HAP-1 (cell line): Measurements from ENCODE around the gene RUFY2.

ENCODE experiments used
- DNase-seq, 2 experiments: peaks; one replicate each; pipeline ENCODE4 v3.0.0-alpha.2; 2016 to 2020; ENCODE audit warnings: low spot score in 2 of 2
- H3K27me3 ChIP-seq: fragments of 250-450 bp; sonication (Bioruptor Pico); 2 replicates; pipeline ENCODE4 v1.5.1; 2020; ENCODE audit warnings: low read depth, mild to moderate bottlenecking, moderate library complexity
- H3K36me3 ChIP-seq: fragments of 250-450 bp; sonication (Bioruptor Pico); replicated peaks from 2 replicates; pipeline ENCODE4 v1.5.1; 2020; ENCODE audit warnings: mild to moderate bottlenecking
- H3K4me1 ChIP-seq: fragments of 250-450 bp; sonication (Bioruptor Pico); 2 replicates; pipeline ENCODE4 v1.5.1; 2020; ENCODE audit warnings: mild to moderate bottlenecking
- H3K4me3 ChIP-seq: fragments of 250-450 bp; sonication (Bioruptor Pico); 2 replicates; pipeline ENCODE4 v1.5.1; 2020; ENCODE audit warnings: mild to moderate bottlenecking, moderate library complexity
- H3K9me3 ChIP-seq: fragments of 250-450 bp; sonication (Bioruptor Pico); 2 replicates; pipeline ENCODE4 v1.5.1; 2020; ENCODE audit warnings: mild to moderate bottlenecking, moderate library complexity
- in situ Hi-C: fragments of 300-500 bp; cut with MboI; formaldehyde crosslinking; loops from 3 replicates; pipeline ENCODE4 v1.14.3; 2020; ENCODE audit warnings: low sequenced_read_pairs, inconsistent platforms, mixed read lengths

RUFY2 gene

GRCh38 chr10:68345621-68346020 is 61.5 kb downstream of the RUFY2 start:
- in situ Hi-C loops: no loop called here
- DNase-seq: no peak
- Histone ChIP-seq H3K9me3 (no peaks in the 10 kb centered on the region), H3K4me1 (0 out of 2 replicates have a peak, but pooled peaks cover 2% of the 10 kb centered on the region), H3K4me3 (no peak overlapping the region), H3K27me3 (no peaks in the 10 kb centered on the region), H3K36me3 (peaks cover 57% of the 10 kb centered on the region)

GRCh38 chr10:68342909-68343516 is 64.1 kb downstream of the RUFY2 start:
- Histone ChIP-seq H3K4me1 (0 out of 2 replicates have a peak, but pooled peaks cover 2% of the 10 kb centered on the region), H3K27me3 (no peaks in the 10 kb centered on the region), H3K9me3 (no peaks in the 10 kb centered on the region), H3K4me3 (no peak overlapping the region), H3K36me3 (peaks cover 74% of the 10 kb centered on the region)
- no peak for DNase-seq
- in situ Hi-C loops: no loop called here

DNA sequence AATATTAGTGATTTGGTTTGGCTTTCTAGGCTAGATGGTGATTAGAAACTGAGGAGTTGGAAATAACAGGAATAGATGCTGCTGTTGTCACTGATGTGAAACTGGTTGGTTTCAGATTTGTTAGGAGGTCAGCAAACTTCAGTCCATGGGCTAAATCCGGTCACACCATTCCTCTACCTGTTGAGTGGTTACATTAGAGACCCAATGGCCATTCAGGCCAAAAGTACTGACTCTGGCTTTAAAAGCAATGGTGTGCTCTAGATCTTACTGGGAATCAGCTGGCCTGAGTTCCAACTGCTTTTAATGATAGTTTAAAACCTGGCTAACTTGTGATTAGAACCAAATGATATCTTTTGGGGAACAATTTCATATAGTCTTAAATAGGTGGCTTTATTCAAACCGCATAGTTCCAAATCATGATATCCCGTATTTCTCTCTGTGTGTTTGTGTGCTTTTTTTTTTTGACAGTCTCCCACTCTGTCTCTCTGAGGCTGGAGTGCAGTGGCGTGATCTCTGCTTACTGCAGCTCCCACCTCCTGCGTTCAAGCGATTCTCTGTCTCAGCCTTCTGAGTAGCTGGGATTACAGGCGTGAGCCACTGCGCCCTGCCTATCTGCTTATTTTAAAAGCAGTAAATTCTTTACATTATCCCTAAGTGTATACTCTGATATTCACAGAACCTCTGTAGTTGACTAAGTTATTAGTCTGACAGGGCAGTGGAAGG is 66.6 kb downstream of the RUFY2 start:
- in situ Hi-C loops: no loop called here
- no peak for DNase-seq
- peaks cover 89% of the 10 kb centered on the region for H3K36me3 ChIP-seq
- H3K4me1 ChIP-seq: peaks cover 11% of the 10 kb centered on the region
- no peak overlapping the region for H3K4me3 ChIP-seq
- no peaks in the 10 kb centered on the region for H3K27me3 ChIP-seq
- no peaks in the 10 kb centered on the region for H3K9me3 ChIP-seq

GRCh38 chr10:68336754-68337351 is 70.2 kb downstream of the RUFY2 start:
- Histone ChIP-seq H3K4me3 (no peak overlapping the region), H3K4me1 (peaks cover 12% of the 10 kb centered on the region), H3K27me3 (no peaks in the 10 kb centered on the region), H3K9me3 (no peaks in the 10 kb centered on the region), H3K36me3 (peaks cover 71% of the 10 kb centered on the region)
- DNase-seq: no peak
- in situ Hi-C loops: no loop called here

GRCh38 chr10:68334672-68335467 is 72.2 kb downstream of the RUFY2 start:
- peaks cover 51% of the 10 kb centered on the region for H3K36me3 ChIP-seq
- peaks cover 22% of the 10 kb centered on the region for H3K4me1 ChIP-seq
- no peaks in the 10 kb centered on the region for H3K9me3 ChIP-seq
- no peaks in the 10 kb centered on the region for H3K27me3 ChIP-seq
- peak in 1 of 2 experiments; percentile 28 for DNase-seq
- peak overlapping the region; percentile 98 for H3K4me3 ChIP-seq
- in situ Hi-C loops: no loop called here

DNA sequence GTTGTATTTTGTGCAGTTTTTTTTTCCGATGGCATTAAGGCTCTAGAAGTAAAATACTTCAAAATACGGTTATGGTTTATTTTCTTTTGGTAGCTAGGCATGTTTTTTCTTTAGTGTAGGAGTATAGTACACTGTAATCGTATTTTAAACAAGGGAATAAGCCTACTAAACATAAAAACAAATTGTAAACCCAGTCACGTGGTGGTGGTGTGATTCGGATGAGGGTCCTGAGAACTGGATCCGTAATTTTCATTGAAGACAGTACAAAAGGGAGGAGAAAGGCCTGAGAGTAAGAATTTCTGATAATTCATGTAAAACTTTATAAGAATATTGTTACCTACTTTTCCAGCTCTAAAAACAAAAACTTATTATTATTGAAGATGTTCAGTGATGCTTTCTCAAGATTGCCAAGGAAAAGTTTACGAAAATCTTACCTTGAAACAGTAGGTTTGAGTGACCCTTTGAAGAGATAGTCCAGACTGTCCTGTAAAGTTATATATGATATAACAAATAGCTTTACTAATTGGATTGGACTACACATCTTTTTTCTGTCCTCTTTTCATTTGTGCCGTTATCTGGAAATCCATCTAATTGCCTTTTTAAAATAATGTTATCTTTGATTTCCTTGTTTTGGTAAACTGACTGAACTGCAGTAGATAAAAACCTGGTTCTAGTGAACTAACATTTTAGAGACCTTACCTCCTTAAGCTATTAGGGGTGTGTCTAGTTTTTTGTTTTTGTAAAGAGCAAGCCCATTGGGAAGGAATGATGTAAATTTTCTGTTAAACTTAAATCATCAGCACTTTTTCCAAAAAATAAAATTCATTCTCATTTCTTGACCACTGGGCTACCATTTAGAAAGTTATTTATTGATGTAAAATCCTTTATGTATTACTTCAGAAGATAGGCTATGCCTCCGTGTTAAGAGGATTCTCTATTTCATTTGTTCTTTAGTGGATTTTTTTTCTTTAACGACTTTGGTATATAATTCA is 73.3 kb downstream of the RUFY2 start:
- no peaks in the 10 kb centered on the region for H3K9me3 ChIP-seq
- H3K36me3 ChIP-seq: peaks cover 40% of the 10 kb centered on the region
- H3K27me3 ChIP-seq: no peaks in the 10 kb centered on the region
- in situ Hi-C loops: no loop called here
- H3K4me1 ChIP-seq: peaks cover 31% of the 10 kb centered on the region
- no peak for DNase-seq
- peak overlapping the region; percentile 98 for H3K4me3 ChIP-seq

GRCh38 chr10:68333058-68333395 is 74.0 kb downstream of the RUFY2 start:
- H3K36me3 ChIP-seq: peaks cover 33% of the 10 kb centered on the region
- in situ Hi-C loops: no loop called here
- DNase-seq: no peak

GRCh38 chr10:68332259-68333057 is 74.6 kb downstream of the RUFY2 start, which contains the start of gene PBLD:
PBLD (minus strand) TSS chr10:68332928; CDS start chr10:68306844, 26,084 bp downstream.
- H3K4me3 ChIP-seq: peak within 1 kb of the TSS; percentile 98
- DNase-seq: peak; percentile 92 to 93
- peaks cover 30% of the 10 kb centered on the region for H3K36me3 ChIP-seq
- H3K4me1 ChIP-seq: peaks cover 41% of the 10 kb centered on the region
- no peaks in the 10 kb centered on the region for H3K27me3 ChIP-seq
- in situ Hi-C loops: no loop called here
- H3K9me3 ChIP-seq: no peaks in the 10 kb centered on the region

More at GRCh38 chr10:68333058-68333395, 74.0 kb downstream of the RUFY2 start:
- peaks cover 37% of the 10 kb centered on the region for H3K4me1 ChIP-seq
- no peaks in the 10 kb centered on the region for H3K9me3 ChIP-seq
- peak overlapping the region; percentile 98 for H3K4me3 ChIP-seq
- no peaks in the 10 kb centered on the region for H3K27me3 ChIP-seq

DNA sequence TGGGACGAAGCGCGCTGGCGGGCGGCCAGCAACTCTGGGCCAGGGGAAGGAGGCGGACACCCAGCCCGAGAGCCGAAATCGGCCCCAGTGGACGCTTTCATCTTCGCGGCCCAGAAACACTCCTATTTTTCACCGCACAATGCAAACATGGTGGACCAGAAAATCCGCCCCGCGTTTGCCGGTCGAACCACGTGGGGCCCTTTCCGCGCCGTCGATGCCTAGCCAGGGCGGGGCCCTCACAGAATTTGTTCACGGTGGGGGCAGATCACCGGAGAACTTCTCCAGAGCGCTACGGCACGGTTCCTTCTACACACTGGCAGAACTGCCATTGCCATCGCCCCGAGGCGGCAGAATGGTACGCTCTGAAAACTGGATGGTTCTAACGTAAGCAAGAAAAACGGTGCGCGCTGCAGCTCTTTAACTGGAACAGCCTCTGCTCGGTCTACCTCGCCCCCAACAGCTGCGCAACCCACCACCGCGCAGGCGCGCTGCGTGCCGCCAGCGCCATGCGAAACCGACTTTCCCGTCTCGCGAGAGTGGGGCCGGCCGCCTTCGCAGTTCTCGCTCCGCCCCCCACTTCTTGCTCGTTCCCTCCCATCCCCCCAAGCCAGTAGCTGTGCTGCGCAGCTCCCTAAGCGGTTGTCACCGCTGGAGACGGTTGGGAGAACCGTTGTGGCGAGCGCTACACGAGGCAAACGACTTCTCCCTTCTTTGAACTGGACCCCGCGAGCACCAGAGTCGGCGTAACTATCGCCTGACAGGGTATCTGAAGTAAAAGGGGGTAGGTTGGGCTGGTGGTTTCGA is 75.4 kb downstream of the RUFY2 start, which contains the start of gene HNRNPH3:
Gene HNRNPH3 (plus strand): TSS at position 610 of the 804 bp plus-strand sequence. CDS start 5,158 bp downstream, outside the sequence.
- peaks cover 41% of the 10 kb centered on the region for H3K4me1 ChIP-seq
- in situ Hi-C loops: no loop called here
- DNase-seq: peak; percentile 97 to 99
- no peaks in the 10 kb centered on the region for H3K27me3 ChIP-seq
- H3K9me3 ChIP-seq: no peaks in the 10 kb centered on the region
- peaks cover 23% of the 10 kb centered on the region for H3K36me3 ChIP-seq
- peak within 1 kb of the TSS; percentile 98 for H3K4me3 ChIP-seq

GRCh38 chr10:68330852-68331454 is 76.1 kb downstream of the RUFY2 start:
- Histone ChIP-seq H3K27me3 (no peaks in the 10 kb centered on the region), H3K9me3 (no peaks in the 10 kb centered on the region), H3K4me3 (peak overlapping the region; percentile 98), H3K36me3 (peaks cover 21% of the 10 kb centered on the region), H3K4me1 (peaks cover 37% of the 10 kb centered on the region)
- DNase-seq: no peak
- in situ Hi-C loops: no loop called here

- in situ Hi-C loops: no loop called here
- Histone ChIP-seq H3K9me3 (no peaks in the 10 kb centered on the region), H3K4me1 (peaks cover 29% of the 10 kb centered on the region), H3K4me3 (no peak overlapping the region), H3K36me3 (peaks cover 15% of the 10 kb centered on the region), H3K27me3 (no peaks in the 10 kb centered on the region)
- no peak for DNase-seq
These were observed 77.6 kb downstream of the RUFY2 start for GRCh38 chr10:68329506-68329861.
